HG02943 (cell line): ENCODE measurements around the gene PLCG2.
"Not testable (repeated sequence)": the region's sequence is repeated elsewhere in the genome, so short reads cannot be mapped to it uniquely, and the experiment has no call there.

Source experiments
- ATAC-seq: cut with Tn5 transposase; IDR thresholded peaks from one replicate; pipeline ENCODE4 v1.9.1; 2021; ENCODE audit warnings: mild to moderate bottlenecking, low read depth, moderate library complexity; ENCODE audit not compliant: unreplicated experiment

Gene PLCG2

GRCh38 chr16:81786868-81787267, 7.8 kb downstream of the PLCG2 start:
- no peak for ATAC-seq

GRCh38 chr16:81787659-81788058, 8.6 kb downstream of the PLCG2 start:
- ATAC-seq, result no peak

- no peak for ATAC-seq
Observed at GRCh38 chr16:81790277-81790676, 11.2 kb downstream of the PLCG2 start.

GRCh38 chr16:81790830-81791435, 11.8 kb downstream of the PLCG2 start:
- no peak for ATAC-seq

GRCh38 chr16:81792828-81793227, 13.7 kb downstream of the PLCG2 start:
- ATAC-seq, result no peak

- no peak for ATAC-seq
Observed at GRCh38 chr16:81795193-81795592, 16.1 kb downstream of the PLCG2 start.

GRCh38 chr16:81796035-81796434, 16.9 kb downstream of the PLCG2 start:
- ATAC-seq, result no peak

- no peak for ATAC-seq
Observed at GRCh38 chr16:81796583-81797346, 17.7 kb downstream of the PLCG2 start.

GRCh38 chr16:81797443-81797842, 18.4 kb downstream of the PLCG2 start:
- peak; percentile 67 for ATAC-seq

GRCh38 chr16:81798311-81799137, 19.4 kb downstream of the PLCG2 start:
- peak; percentile 53 for ATAC-seq

- no peak for ATAC-seq
Observed at GRCh38 chr16:81799138-81799504, 20.0 kb downstream of the PLCG2 start.

GRCh38 chr16:81801724-81802123, 22.6 kb downstream of the PLCG2 start:
- not testable (repeated sequence) for ATAC-seq

- ATAC-seq, result no peak
Observed at GRCh38 chr16:81803332-81803731, 24.2 kb downstream of the PLCG2 start.

GRCh38 chr16:81804134-81804610, 25.1 kb downstream of the PLCG2 start:
- ATAC-seq, result no peak

GRCh38 chr16:81806696-81807095, 27.6 kb downstream of the PLCG2 start:
- ATAC-seq, result no peak

GRCh38 chr16:81807767-81808358, 28.8 kb downstream of the PLCG2 start:
- no peak for ATAC-seq

- ATAC-seq, result peak; percentile 68
Observed at GRCh38 chr16:81808933-81809480, 29.9 kb downstream of the PLCG2 start.

- ATAC-seq, result no peak
Observed at GRCh38 chr16:81809567-81809966, 30.5 kb downstream of the PLCG2 start.

- ATAC-seq, result peak; percentile 37
Observed at GRCh38 chr16:81810361-81810760, 31.3 kb downstream of the PLCG2 start.

GRCh38 chr16:81810894-81811538, 31.9 kb downstream of the PLCG2 start:
- peak; percentile 42 for ATAC-seq
